ENCODE measurements around the gene ASIC4. TPM values are rescaled to one million over a fixed set of nuclear protein-coding genes. Genes with fewer than 3 reads are reported as not detected.
A peak's percentile ranks its signal among the peaks of the same experiment; 100 is the strongest.

The ASIC4 gene
- total and polyA plus RNA-seq, 2 of the 13 experiments (the other 11 are each of a cell fraction or from before 2014, with no cell fraction given): 0.03 TPM; not detected in 1

- TF ChIP-seq ZNF143 (CRISPR knock-in tag; IDR thresholded peaks at IDR 0.05) (no peak; the same call in 1 of the 2 replicates), REXO4 (CRISPR knock-in tag; IDR thresholded peaks at IDR 0.05; ENCODE audit: borderline replicate concordance) (peak; percentile 19; the same call in 1 of the 2 replicates), BORCS8-MEF2B (CRISPR knock-in tag; IDR thresholded peaks at IDR 0.05) (peak; percentile 76), CC2D1A (CRISPR knock-in tag; IDR thresholded peaks at IDR 0.05) (no peak), ZNF740 (CRISPR knock-in tag; IDR thresholded peaks at IDR 0.05) (no peak), GLI4 (CRISPR knock-in tag; IDR thresholded peaks at IDR 0.05; ENCODE audit: borderline replicate concordance) (0 out of 2 replicates have a peak, but pooled peaks have one; percentile 19), ZBTB33 (CRISPR knock-in tag; IDR thresholded peaks at IDR 0.05) (no peak), KDM2A (CRISPR knock-in tag; IDR thresholded peaks at IDR 0.05; ENCODE audit: borderline replicate concordance, low read depth) (peak; percentile 99), ZNF263 (CRISPR knock-in tag; IDR thresholded peaks at IDR 0.05) (peak; percentile 30; the same call in 1 of the 2 replicates), FOXJ3 (CRISPR knock-in tag; IDR thresholded peaks at IDR 0.05; ENCODE audit: borderline replicate concordance) (no peak), ATF7 (IDR thresholded peaks at IDR 0.05) (no peak), ATF7 (CRISPR knock-in tag; IDR thresholded peaks at IDR 0.05) (peak; percentile 64; the same call in 1 of the 2 replicates), ZNF432 (CRISPR knock-in tag; IDR thresholded peaks at IDR 0.05; ENCODE audit: borderline replicate concordance) (peak; percentile 89; the same call in 1 of the 2 replicates), EED (CRISPR knock-in tag; IDR thresholded peaks at IDR 0.05) (peak; percentile 99), TERF1 (CRISPR knock-in tag; IDR thresholded peaks at IDR 0.05) (peak; percentile 88; the same call in 1 of the 2 replicates), FOXM1 (CRISPR knock-in tag; IDR thresholded peaks at IDR 0.05) (0 out of 2 replicates have a peak, but pooled peaks have one; percentile 9), ZFP36 (IDR thresholded peaks at IDR 0.05; ENCODE audit: borderline replicate concordance, low read depth, low read length, partially characterized antibody) (no peak), ZNF878 (CRISPR knock-in tag; IDR thresholded peaks at IDR 0.05) (no peak)
These were observed 38.3 kb downstream of the ASIC4 start (continued) for GRCh38 chr2:219552382-219553167.

All from HepG2 (cell line).